ENCODE results near the gene RNF180.

- TF ChIP-seq CTCF (IDR thresholded peaks at IDR 0.05; ENCODE audit: borderline replicate concordance, extremely low read depth, low read length, poor library complexity, severe bottlenecking) = no peak
- no peak for TF ChIP-seq EZH2 (IDR thresholded peaks at IDR 0.05; ENCODE audit: borderline replicate concordance, low read depth, low read length, severe bottlenecking)
These were observed 30.3 kb downstream of the RNF180 start for GRCh38 chr5:64195981-64196380.
